Adrenal gland (tissue), 19 donors: Measurements from ENCODE around the gene HES5. TPM values are rescaled to one million over a fixed set of nuclear protein-coding genes. Genes with fewer than 3 reads are reported as not detected.
A peak's percentile ranks its signal among the peaks of the same experiment; 100 is the strongest.
"Not testable (repeated sequence)": the region's sequence is repeated elsewhere in the genome, so short reads cannot be mapped to it uniquely, and the experiment has no call there.

ENCODE experiments used
- DNase-seq, 7 donors: peaks; one replicate each; pipeline ENCODE4 v3.0.0-alpha.2; 2019 to 2020
- H3K27ac ChIP-seq, 5 donors: fragments of 200-600 bp; sonication (generic) in 4 of 5; 1 replicate in 3 of 5; 2 replicates in 2 of 5; pipeline versions ENCODE4 v1.5.1 to v1.8.0; 2016 to 2020; ENCODE audit warnings: mild to moderate bottlenecking in 1 of 5
- H3K27me3 ChIP-seq: fragments of 200-600 bp; 2 replicates; pipeline ENCODE4 v1.8.0; 2021
- H3K36me3 ChIP-seq, 2 donors: fragments of 200-600 bp; replicated peaks in 1 of 2; 1 replicate in 1 of 2; 2 replicates in 1 of 2; pipeline versions ENCODE4 v1.5.1 to v1.8.0; 2018 to 2022
- H3K4me1 ChIP-seq, 2 donors: fragments of 200-600 bp; replicated peaks in 1 of 2; 1 replicate in 1 of 2; 2 replicates in 1 of 2; pipeline versions ENCODE4 v1.5.1 to v1.8.0; 2018 to 2021
- H3K4me3 ChIP-seq, 4 donors: fragments of 200-600 bp; sonication (generic) in 3 of 4; one replicate each; pipeline ENCODE4 v1.5.1; 2016 to 2018
- H3K9me3 ChIP-seq, 3 donors: fragments of 200-600 bp; sonication (generic) in 1 of 3; replicated peaks in 1 of 3; 1 replicate in 2 of 3; 2 replicates in 1 of 3; pipeline versions ENCODE4 v1.5.1 to v1.8.0; 2016 to 2021
- POLR2A ChIP-seq, 2 donors: fragments of 450-650 bp; IDR thresholded peaks; one replicate each; pipeline ENCODE4 v1.6.1; 2017; ENCODE audit warnings: antibody characterized with exemption in 2 of 2, mild to moderate bottlenecking in 2 of 2, moderate library complexity in 1 of 2
- WGBS, 4 donors: extraction: QIAGEN DNeasy Blood & Tissue Kit in 2 of 4; methylation state at CpG; one replicate each; pipeline versions ENCODE4 v1.1.5 to v1.1.7; 2013 to 2017; 5-methylcytosine and 5-hydroxymethylcytosine counted together
- intact Hi-C, 2 donors: fragments of 100-400 bp; cut with DNase I; formaldehyde crosslinking; loops; one replicate each; pipeline versions ENCODE4 v1.14.1 to v1.15.0; 2022 to 2023
- long read RNA-seq, 10 donors: library from polyadenylated mRNA in 3 of 10; unstranded in 2 of 10; stranded (forward) in 1 of 10; transcript quantifications; one replicate each; pipeline ENCODE4 v2.0.0 and lab custom pipeline, GENCODE V29; 2021 to 2026
- polyA plus RNA-seq, 3 donors: library from polyadenylated mRNA; stranded (reverse); fragments of 200-250 nt in 2 of 3; fragments of 350-450 nt in 1 of 3; fragmentation: Illumina TruSeq in 1 of 3; extraction: RNeasy Lipid Tissue Mini Kit (QIAGEN cat#74804) in 1 of 3; gene quantifications; one replicate each; pipeline ENCODE4 v1.2.3, GENCODE V29; 2013 to 2014
- total RNA-seq, 9 donors: library from RNA; depleted of rRNA in 4 of 9; stranded (reverse); fragments of >200 nt in 4 of 9; fragments of 120-200 nt in 1 of 9; fragmentation: NEBNext Ultra II Directional in 1 of 9; extraction: Animal tissue kit (Norgen Biotek cat#: 25700) in 1 of 9; gene quantifications; one replicate each; pipeline versions ENCODE4 v1.1.0 to v1.2.4, GENCODE V29; 2013 to 2023
- TF ChIP-seq, protein P1 (sequence below), 6 experiments: fragments of 450-650 bp in 4 of 6; fragments of 200-600 bp in 2 of 6; sonication (generic) in 1 of 6; IDR thresholded peaks; 1 replicate in 5 of 6; 2 replicates in 1 of 6; pipeline versions ENCODE4 v1.5.1 to v1.8.0; 2016 to 2021; ENCODE audit warnings: antibody characterized with exemption in 6 of 6, mild to moderate bottlenecking in 2 of 6, moderate library complexity in 1 of 6
- donor health status: healthy with polysubstance abuse.
- donor health status: Bipolar disorder and iron deficiency.
- donor health status: DM: yes; HTN: yes; CAD: no.
- donor health status: DM: no; HTN: no; CAD: no.
- donor health status: DM: no; HTN: no; CAD: no.
- donor health status: DM: yes; HTN: yes; CAD: no.

HES5 gene
- total RNA-seq: under 1 TPM in 1 of 9 donors, not detected in 8; 0.28 TPM
- not detected for polyA plus RNA-seq
- long read RNA-seq, donor 1: 0 reads
- long read RNA-seq, donor 2: 0 reads
- long read RNA-seq, donor 3: 0 reads
- long read RNA-seq, donor 4: 0 reads
- long read RNA-seq, donor 5: 0 reads
- long read RNA-seq, donor 6: 0 reads
- long read RNA-seq, donor 7: 0 reads
- long read RNA-seq, donor 8: 0 reads
- long read RNA-seq, donor 9: 0 reads
- long read RNA-seq, donor 10: 0 reads

- intact Hi-C loops: loop anchor here in 1 of 2 donors (5.0 kb wide), 1 partner anchor 68 kb away; no protein-coding TSS in a partner anchor
- Histone ChIP-seq H3K36me3 (no peaks in the 10 kb centered on the region), H3K9me3 (no peaks in the 10 kb centered on the region), H3K4me3 (peak within 1 kb of the TSS in 1 of 4 donors; percentile 42), H3K27ac (no peak within 1 kb of the TSS), H3K27me3 (peaks cover 36% of the 10 kb centered on the region), H3K4me1 (peaks cover 21 to 43% of the 10 kb centered on the region in 2 donors)
- TF ChIP-seq, protein P1, sequence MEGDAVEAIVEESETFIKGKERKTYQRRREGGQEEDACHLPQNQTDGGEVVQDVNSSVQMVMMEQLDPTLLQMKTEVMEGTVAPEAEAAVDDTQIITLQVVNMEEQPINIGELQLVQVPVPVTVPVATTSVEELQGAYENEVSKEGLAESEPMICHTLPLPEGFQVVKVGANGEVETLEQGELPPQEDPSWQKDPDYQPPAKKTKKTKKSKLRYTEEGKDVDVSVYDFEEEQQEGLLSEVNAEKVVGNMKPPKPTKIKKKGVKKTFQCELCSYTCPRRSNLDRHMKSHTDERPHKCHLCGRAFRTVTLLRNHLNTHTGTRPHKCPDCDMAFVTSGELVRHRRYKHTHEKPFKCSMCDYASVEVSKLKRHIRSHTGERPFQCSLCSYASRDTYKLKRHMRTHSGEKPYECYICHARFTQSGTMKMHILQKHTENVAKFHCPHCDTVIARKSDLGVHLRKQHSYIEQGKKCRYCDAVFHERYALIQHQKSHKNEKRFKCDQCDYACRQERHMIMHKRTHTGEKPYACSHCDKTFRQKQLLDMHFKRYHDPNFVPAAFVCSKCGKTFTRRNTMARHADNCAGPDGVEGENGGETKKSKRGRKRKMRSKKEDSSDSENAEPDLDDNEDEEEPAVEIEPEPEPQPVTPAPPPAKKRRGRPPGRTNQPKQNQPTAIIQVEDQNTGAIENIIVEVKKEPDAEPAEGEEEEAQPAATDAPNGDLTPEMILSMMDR (IDR thresholded peaks at IDR 0.05): no peak
- TF ChIP-seq POLR2A (IDR thresholded peaks at IDR 0.05): no peak
- no peak for DNase-seq
- WGBS, 4 donors: 0 to 3% (median 2%) methylated on average over 12 to 90 of the region's 91 CpGs
Measured at GRCh38 chr1:2529784-2530512, at the start of gene HES5. Gene HES5, minus strand, starts transcription at chr1:2530263. Its CDS starts 99 bp downstream, at chr1:2530164.

DNA sequence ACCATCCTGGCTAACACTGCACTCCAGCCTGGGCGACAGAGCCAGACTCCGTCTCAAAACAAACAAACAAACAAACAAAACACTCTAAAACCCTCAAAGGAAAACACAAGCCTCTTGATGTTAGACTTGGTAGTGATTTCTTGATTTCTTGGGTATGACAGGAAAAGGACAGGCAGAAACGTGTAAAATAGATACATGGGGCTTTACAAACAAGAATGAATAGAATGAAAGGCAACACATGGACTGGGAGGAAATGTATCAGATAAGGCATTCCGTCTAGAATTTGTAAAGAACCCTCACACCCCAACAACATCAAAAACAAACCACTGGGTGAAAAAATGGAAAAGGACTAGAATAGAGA lies 48.7 kb upstream of the HES5 start:
- TF ChIP-seq POLR2A (IDR thresholded peaks at IDR 0.05): peak in 1 of 2 donors; percentile 11
- TF ChIP-seq, protein P1 (IDR thresholded peaks at IDR 0.05): no peak
- Histone ChIP-seq H3K27me3 (peaks cover 5% of the 10 kb centered on the region), H3K36me3 (no peaks in the 10 kb centered on the region), H3K4me3 (no peak overlapping the region), H3K4me1 (no peaks in the 10 kb centered on the region), H3K27ac (peak overlapping the region in 3 of 5 donors; percentile 27 to 75 (median 62)), H3K9me3 (no peaks in the 10 kb centered on the region)
- intact Hi-C loops: no loop called here
- DNase-seq: no peak
- 48 to 63% (median 53%) methylated on average over 4 of the region's 4 CpGs for WGBS, 4 donors

DNA sequence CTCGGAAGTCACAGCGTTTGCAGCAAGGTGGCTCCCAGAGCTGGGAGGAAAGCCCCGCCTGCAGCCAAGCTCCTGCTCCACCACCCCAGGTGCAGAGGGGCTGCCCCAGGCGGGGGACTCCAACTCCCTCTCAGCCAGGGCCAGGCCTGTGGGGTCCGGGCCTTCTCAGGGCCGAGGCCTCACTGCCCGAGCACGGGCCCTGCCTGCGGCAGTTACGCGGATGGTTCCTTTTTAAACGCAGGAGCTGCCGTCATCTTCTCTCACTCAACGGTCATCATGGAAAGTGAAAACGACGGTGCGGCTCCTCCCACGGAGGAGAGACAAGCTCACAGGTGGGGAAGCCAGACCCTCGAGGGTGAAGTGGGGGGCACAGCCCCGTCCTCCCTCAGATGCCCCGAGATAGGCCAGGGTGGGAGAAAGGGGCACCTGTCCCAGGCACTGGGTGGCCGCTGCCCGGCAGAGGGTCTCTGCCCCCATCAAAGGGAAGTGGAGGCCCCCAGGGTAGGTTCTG lies 47.6 kb upstream of the HES5 start:
- Histone ChIP-seq H3K27ac (peak overlapping the region in 3 of 5 donors; percentile 35 to 75 (median 62)), H3K4me3 (peak overlapping the region in 1 of 4 donors; percentile 10)
- H3K4me1 ChIP-seq, intact Hi-C loops, H3K36me3 ChIP-seq, H3K27me3 ChIP-seq, H3K9me3 ChIP-seq: not testable (repeated sequence)
- WGBS, 4 donors: 69 to 77% (median 74%) methylated on average over 17 to 21 of the region's 23 CpGs
- peak in 1 of 7 donors; percentile 10 for DNase-seq

DNA sequence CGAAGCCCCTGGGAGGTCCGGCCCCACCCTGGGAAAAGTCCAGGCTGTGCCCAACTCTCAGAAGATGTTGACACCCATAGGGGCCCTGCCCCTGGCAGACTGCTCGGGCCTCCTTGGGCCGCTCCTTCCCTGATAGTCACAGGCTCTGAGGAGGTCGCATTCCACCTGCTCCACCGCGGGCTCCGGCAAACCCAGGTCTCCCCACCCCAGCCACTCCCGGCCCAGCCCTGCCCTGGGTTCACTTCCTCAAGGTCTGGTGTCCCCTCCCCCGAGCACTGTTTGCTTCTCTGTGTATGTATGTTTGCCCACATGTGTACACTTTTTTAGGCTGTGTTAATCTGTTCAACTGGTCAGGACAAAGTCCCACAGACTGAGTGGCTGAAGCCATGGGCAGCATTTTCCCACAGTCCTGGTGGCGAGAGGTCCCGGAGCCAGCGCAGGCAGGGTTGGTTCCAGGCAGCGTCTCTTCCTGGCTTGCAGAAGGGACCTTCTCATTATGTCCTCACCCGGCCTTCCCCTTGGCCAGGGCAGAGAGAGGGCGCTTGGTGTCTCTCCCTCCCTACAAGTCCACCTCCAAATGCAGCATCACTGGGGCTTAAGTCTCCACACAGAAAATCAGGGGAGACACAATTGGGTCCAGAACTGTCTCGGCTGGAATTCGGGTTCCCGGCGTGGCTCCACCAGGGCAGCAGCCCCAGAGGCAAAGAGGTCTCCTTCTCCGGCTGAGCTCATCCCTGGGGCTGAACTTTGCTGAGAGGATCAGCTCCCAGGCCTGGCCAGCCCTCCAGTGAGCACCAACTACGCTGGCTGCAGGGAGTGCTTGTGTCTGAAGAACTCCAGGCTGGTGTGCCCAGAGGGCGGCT lies 46.0 kb upstream of the HES5 start:
- Histone ChIP-seq H3K9me3 (no peaks in the 10 kb centered on the region), H3K27me3 (peaks cover 5% of the 10 kb centered on the region), H3K36me3 (no peaks in the 10 kb centered on the region), H3K27ac (no peak overlapping the region), H3K4me3 (no peak overlapping the region), H3K4me1 (no peaks in the 10 kb centered on the region)
- 73 to 76% (median 74%) methylated on average over 15 to 23 of the region's 23 CpGs for WGBS, 4 donors
- TF ChIP-seq, protein P1 (IDR thresholded peaks at IDR 0.05): no peak
- no peak for TF ChIP-seq POLR2A (IDR thresholded peaks at IDR 0.05)
- intact Hi-C loops: no loop called here
- peak in 1 of 7 donors; percentile 8 for DNase-seq
